ENCODE data around the gene FUNDC2.
A peak's percentile ranks its signal among the peaks of the same experiment; 100 is the strongest.

FUNDC2 gene

DNA sequence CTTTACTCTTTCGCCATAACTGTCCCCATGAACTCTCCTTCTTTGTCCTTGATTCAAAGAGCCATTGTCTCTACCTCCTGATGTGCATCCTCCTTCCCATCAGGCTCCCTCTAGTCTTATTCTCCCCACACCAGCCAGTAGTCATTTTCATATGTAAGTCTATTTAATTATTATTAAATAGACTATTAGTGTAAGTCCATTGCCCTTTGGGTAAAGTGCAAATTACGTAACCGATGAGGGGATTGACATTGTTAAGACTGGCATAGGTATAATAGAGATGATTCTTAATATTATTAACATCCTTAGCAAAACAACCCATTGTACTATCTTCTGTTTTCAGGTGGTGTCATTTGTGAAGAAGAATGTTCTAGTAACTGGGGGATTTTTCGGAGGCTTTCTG, 27.6 kb downstream of the FUNDC2 start:
- no peak for DNase-seq (ENCODE audit: low read depth, low spot score)
- no peak overlapping the region for H3K4me3 ChIP-seq (ENCODE audit: low read depth, low read length)
- in situ Hi-C loops (cut with HindIII; ENCODE audit: low sequenced_read_pairs): no loop called here
- TF ChIP-seq CTCF (IDR thresholded peaks at IDR 0.05; ENCODE audit: low read depth, low read length): no peak

- H3K4me3 ChIP-seq (ENCODE audit: low read depth, low read length): no peak overlapping the region
- no peak for DNase-seq (ENCODE audit: low read depth, low spot score)
- TF ChIP-seq CTCF (IDR thresholded peaks at IDR 0.05; ENCODE audit: low read depth, low read length): no peak
- in situ Hi-C loops (cut with HindIII; ENCODE audit: low sequenced_read_pairs): no loop called here
Observed at GRCh38 chrX:155055494-155055893, 28.9 kb downstream of the FUNDC2 start.

DNA sequence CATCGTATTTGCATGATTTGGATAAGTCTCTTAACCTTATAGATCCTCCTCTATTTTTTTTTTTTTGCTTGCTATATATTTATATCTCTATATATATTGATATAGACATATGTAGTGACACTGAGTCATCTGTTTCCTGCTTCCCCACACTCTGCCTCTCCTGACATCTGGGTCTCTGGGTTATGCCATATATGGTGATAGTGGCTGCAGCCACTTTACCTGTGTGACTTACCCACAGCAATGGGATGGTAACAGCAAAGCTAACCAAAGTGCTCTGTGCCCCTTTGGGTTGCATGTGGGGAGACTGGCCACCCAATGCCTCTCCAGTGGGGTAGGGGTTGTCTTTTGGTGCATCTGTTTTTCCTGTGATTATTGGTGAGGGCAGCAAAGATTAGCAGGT, 29.8 kb downstream of the FUNDC2 start:
- no peak for DNase-seq (ENCODE audit: low read depth, low spot score)
- in situ Hi-C loops (cut with HindIII; ENCODE audit: low sequenced_read_pairs): no loop called here
- no peak for TF ChIP-seq CTCF (IDR thresholded peaks at IDR 0.05; ENCODE audit: low read depth, low read length)
- H3K4me3 ChIP-seq (ENCODE audit: low read depth, low read length): no peak overlapping the region

DNA sequence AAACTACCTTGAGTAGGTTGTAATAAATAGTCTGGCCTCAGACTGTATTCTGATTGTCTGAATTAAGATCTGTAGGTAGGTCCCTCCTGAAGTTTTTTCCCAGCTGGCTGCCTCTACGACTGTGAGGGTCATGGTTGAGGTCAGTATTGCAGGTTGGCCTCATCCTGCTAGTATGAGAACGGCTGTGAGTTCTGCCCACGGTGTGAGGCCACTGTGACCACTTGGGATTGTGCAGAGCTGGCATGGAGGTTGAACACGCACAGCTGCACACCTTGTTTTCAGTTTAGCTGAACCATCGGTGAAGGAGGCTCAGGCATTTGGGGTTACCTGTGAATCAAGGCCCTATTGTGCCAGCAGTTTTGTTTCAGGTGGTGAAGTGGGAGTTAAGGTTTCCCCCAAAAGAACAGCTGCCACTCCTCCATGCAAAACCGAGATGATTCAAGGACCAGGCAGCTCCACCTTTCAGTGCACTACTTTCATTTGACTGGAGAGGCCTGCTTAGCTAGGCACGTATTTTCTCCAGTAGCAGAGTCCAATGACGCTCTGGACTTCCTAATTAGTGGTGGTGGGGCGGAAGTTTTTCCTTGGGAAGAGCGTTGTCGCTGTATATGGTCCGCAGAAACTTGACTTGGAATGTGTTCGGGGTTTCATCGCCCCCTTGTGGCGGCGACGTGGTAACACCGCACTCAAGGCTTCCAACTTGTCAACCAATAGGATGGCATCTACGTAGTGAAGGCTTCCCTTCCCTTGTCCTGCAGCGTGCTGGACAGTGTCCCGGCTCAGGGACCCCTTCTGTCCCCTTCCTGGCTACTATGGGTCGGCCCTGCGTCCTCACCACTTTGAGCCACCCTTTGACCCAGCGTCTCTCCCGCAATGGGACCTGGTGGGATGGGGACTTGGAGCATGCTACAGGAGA, 30.5 kb downstream of the FUNDC2 start:
- in situ Hi-C loops (cut with HindIII; ENCODE audit: low sequenced_read_pairs): no loop called here
- no peak overlapping the region for H3K4me3 ChIP-seq (ENCODE audit: low read depth, low read length)
- TF ChIP-seq CTCF (IDR thresholded peaks at IDR 0.05; ENCODE audit: low read depth, low read length): peak; percentile 71
- peak; percentile 72 for DNase-seq (ENCODE audit: low read depth, low spot score)

GRCh38 chrX:155061760-155062159, 35.1 kb downstream of the FUNDC2 start:
- in situ Hi-C loops (cut with HindIII; ENCODE audit: low sequenced_read_pairs): no loop called here
- H3K4me3 ChIP-seq (ENCODE audit: low read depth, low read length): no peak overlapping the region
- DNase-seq (ENCODE audit: low read depth, low spot score): no peak
- TF ChIP-seq CTCF (IDR thresholded peaks at IDR 0.05; ENCODE audit: low read depth, low read length): no peak

DNA sequence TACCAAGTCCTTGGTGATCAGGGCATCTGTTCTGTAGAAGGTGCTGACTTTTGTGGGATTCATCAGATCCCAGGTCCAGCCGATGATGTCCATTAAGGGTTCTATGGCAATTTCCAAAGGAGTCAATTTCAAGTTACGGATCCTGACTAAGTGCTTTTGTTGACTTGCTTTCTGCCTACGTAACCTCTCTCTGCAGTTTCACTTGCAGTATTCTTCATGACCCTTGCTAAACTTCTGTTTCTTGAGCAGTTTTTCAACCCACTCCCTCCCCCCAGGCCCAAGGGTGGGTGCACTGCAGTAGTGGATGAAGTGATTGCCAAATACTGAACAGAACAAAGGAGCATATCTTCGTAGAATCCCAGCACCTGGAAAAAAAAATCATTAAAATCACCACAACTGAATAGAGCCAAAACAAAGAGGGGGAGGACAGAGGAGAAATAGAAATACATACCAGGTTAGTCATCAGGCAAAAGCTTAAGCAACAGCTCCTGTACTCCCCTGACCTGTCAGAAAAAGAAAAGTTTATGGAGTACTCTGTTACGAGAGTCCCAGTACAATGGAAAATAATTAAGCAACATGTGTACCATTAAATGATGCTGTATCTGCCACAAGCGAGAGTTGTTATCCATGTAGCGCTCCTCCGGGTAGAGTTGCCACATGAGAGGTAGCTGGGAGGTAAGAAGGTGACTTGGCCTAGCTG, 38.5 kb downstream of the FUNDC2 start:
- in situ Hi-C loops (cut with HindIII; ENCODE audit: low sequenced_read_pairs): no loop called here
- H3K4me3 ChIP-seq (ENCODE audit: low read depth, low read length): no peak overlapping the region
- TF ChIP-seq CTCF (IDR thresholded peaks at IDR 0.05; ENCODE audit: low read depth, low read length): no peak
- peak; percentile 34 for DNase-seq (ENCODE audit: low read depth, low spot score)
